OCI-M2 (cell line): Measurements from ENCODE around the gene RPL36.

Experiments
- DNase-seq: peaks from one replicate; lab custom pipeline; 2025; ENCODE audit not compliant: unreplicated experiment; lab: John Stamatoyannopoulos, UW

The RPL36 gene

GRCh38 chr19:5673752-5674151 lies 16.3 kb upstream of the RPL36 start:
- no peak for DNase-seq

- DNase-seq: no peak
Observed at GRCh38 chr19:5674714-5675113, 15.4 kb upstream of the RPL36 start.

- no peak for DNase-seq
Observed at GRCh38 chr19:5676105-5676771, 13.9 kb upstream of the RPL36 start.

GRCh38 chr19:5676772-5677105 lies 13.4 kb upstream of the RPL36 start:
- DNase-seq: no peak

- DNase-seq: no peak
Observed at GRCh38 chr19:5677136-5677535, 13.0 kb upstream of the RPL36 start.

- DNase-seq: no peak
Observed at GRCh38 chr19:5677580-5677979, 12.5 kb upstream of the RPL36 start.

- no peak for DNase-seq
Observed at GRCh38 chr19:5678071-5678718, 11.9 kb upstream of the RPL36 start.

GRCh38 chr19:5679289-5680083 lies 10.6 kb upstream of the RPL36 start:
- no peak for DNase-seq

- no peak for DNase-seq
Observed at GRCh38 chr19:5680084-5680436, 10.0 kb upstream of the RPL36 start.

- DNase-seq: peak; percentile 87
Observed at GRCh38 chr19:5680437-5681368, 9.4 kb upstream of the RPL36 start, which contains the start of the genes HSD11B1L and MICOS13. Gene HSD11B1L (plus strand): TSS chr19:5681027. CDS start chr19:5684833, 3,806 bp downstream. Gene MICOS13 (minus strand): TSS chr19:5680516. CDS start chr19:5680486, 30 bp downstream.

GRCh38 chr19:5681391-5682106 lies 8.5 kb upstream of the RPL36 start:
- no peak for DNase-seq

- DNase-seq: no peak
Observed at GRCh38 chr19:5682107-5682482, 8.0 kb upstream of the RPL36 start.

GRCh38 chr19:5683177-5683886 lies 6.8 kb upstream of the RPL36 start:
- DNase-seq: no peak

- DNase-seq: no peak
Observed at GRCh38 chr19:5684694-5685430, 5.2 kb upstream of the RPL36 start.

- DNase-seq: no peak
Observed at GRCh38 chr19:5686326-5686646, 3.8 kb upstream of the RPL36 start.

- peak; percentile 82 for DNase-seq
Observed at GRCh38 chr19:5686647-5687359, 3.3 kb upstream of the RPL36 start.

- DNase-seq: no peak
Observed at GRCh38 chr19:5687360-5688198, 2.5 kb upstream of the RPL36 start.
